Spinal cord (tissue), 10 donors: Measurements from ENCODE around the gene MTA3. TPM values are rescaled to one million over a fixed set of nuclear protein-coding genes. Genes with fewer than 3 reads are reported as not detected.
"Not testable (repeated sequence)": the region's sequence is repeated elsewhere in the genome, so short reads cannot be mapped to it uniquely, and the experiment has no call there.

Experiments
- DNase-seq, 6 donors: peaks; one replicate each; pipeline versions ENCODE4 v3.0.0 to v3.0.0-alpha.2; 2013 to 2015; ENCODE audit warnings: low spot score in 6 of 6, low read depth in 4 of 6
- H3K27ac ChIP-seq: one replicate; pipeline ENCODE4 v1.5.1; 2013; ENCODE audit warnings: low read depth, low read length, control low read depth
- H3K27me3 ChIP-seq: one replicate; pipeline ENCODE4 v1.6.1; 2013; ENCODE audit warnings: low read length; ENCODE audit not compliant: control insufficient read depth, insufficient read depth
- H3K36me3 ChIP-seq: one replicate; pipeline ENCODE4 v1.6.1; 2013; ENCODE audit warnings: low read length; ENCODE audit not compliant: control insufficient read depth, insufficient read depth
- H3K4me1 ChIP-seq: one replicate; pipeline ENCODE4 v1.6.1; 2013; ENCODE audit warnings: low read length; ENCODE audit not compliant: control insufficient read depth, insufficient read depth
- H3K4me3 ChIP-seq: one replicate; pipeline ENCODE4 v1.5.1; 2013; ENCODE audit warnings: low read depth, low read length, control low read depth
- H3K9me3 ChIP-seq: one replicate; pipeline ENCODE4 v1.6.1; 2013; ENCODE audit warnings: low read length; ENCODE audit not compliant: control insufficient read depth, insufficient read depth
- WGBS: methylation state at CpG from one replicate; pipeline ENCODE4 v1.1.5; 2013; ENCODE audit warnings: missing lambda C conversion rate; ENCODE audit not compliant: insufficient coverage; 5-methylcytosine and 5-hydroxymethylcytosine counted together
- polyA plus RNA-seq, 2 donors: library from polyadenylated mRNA; unstranded; fragments of 120-200 nt; gene quantifications; one replicate each; pipeline ENCODE4 v1.2.1, GENCODE V29; 2013; ENCODE audit not compliant: insufficient read length in 2 of 2
- total RNA-seq, 2 donors: library from RNA; depleted of rRNA in 1 of 2; stranded (reverse); fragments of 120-200 nt in 1 of 2; fragments of >200 nt in 1 of 2; gene quantifications; one replicate each; pipeline versions ENCODE4 v1.2.3 to v1.2.4, GENCODE V29; 2013 to 2014
- donor health status: healthy.

MTA3 gene
- total and polyA plus RNA-seq, 4 donors = 42.1 to 54.8 (median 52.7) TPM

DNA sequence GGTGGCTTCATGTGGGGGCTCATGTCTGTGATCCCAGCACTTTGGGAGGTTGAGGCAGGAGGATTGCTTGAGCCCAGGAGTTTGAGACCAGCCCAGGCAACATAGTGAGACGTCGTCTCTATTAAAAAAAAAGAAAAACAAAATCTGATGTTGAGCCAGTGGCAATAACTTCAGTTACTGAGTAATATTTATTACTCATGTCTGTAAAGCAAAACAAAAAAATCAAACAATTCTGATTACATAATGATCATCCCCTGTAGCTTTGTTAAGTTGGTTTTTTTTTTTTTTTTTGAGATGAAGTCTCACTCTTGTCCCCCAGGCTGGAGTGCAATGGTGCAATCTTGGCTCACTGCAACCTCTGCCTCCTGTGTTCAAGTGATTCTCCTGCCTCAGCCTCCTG is 73.9 kb downstream of the MTA3 start:
- not testable (repeated sequence) for H3K27me3 ChIP-seq, H3K4me3 ChIP-seq, H3K4me1 ChIP-seq, DNase-seq, H3K9me3 ChIP-seq, H3K27ac ChIP-seq, H3K36me3 ChIP-seq
- WGBS = no CpG with 5 or more reads among the region's 2 CpGs

DNA sequence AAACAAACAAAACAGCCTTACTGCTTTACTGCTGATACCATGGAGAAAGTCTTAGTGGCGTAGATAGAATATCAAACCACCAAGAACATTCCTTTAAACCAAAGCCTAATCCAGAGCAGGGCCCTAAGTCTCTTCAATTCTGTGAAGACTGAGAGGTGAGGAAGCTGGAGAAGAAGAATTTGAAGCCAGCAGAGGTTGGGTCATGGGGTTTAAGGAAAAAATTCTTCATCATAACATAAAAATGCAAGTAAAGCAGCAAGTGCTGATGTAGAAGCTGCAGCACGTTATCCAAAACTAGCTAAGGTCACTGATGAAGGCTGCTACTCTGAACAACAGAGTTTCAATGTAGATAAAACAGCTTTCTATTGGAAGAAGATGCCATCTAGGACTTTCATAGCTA is 77.1 kb downstream of the MTA3 start:
- Histone ChIP-seq H3K27me3 (no peaks in the 10 kb centered on the region), H3K36me3 (peaks cover 10% of the 10 kb centered on the region), H3K4me3 (no peak overlapping the region), H3K9me3 (no peaks in the 10 kb centered on the region), H3K27ac (no peak overlapping the region), H3K4me1 (no peaks in the 10 kb centered on the region)
- WGBS = no CpG with 5 or more reads among the region's 2 CpGs
- DNase-seq = no peak

DNA sequence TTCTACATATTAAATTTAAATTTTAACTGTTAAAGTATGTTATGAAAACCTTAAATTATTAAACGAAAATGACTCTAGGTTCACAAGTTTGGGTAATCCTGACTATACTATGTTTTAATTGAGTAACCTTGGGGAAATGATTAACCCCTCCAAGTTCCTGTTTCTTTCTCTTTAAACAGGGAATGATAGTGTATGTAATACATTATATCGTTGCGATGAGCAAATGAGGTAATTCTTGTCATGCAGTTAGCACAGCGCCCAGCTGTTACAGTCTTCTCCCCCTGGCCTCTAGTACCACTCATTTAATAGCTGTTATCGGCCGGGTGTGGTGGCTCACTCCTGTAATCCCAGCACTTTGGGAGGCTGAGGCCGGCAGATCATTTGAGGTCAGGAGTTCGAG is 80.4 kb downstream of the MTA3 start:
- WGBS = 88% methylated on average over 4 of the region's 8 CpGs
- no peak overlapping the region for H3K4me3 ChIP-seq
- no peaks in the 10 kb centered on the region for H3K27me3 ChIP-seq
- no peaks in the 10 kb centered on the region for H3K4me1 ChIP-seq
- no peak overlapping the region for H3K27ac ChIP-seq
- no peaks in the 10 kb centered on the region for H3K9me3 ChIP-seq
- peaks cover 6% of the 10 kb centered on the region for H3K36me3 ChIP-seq
- DNase-seq = no peak

DNA sequence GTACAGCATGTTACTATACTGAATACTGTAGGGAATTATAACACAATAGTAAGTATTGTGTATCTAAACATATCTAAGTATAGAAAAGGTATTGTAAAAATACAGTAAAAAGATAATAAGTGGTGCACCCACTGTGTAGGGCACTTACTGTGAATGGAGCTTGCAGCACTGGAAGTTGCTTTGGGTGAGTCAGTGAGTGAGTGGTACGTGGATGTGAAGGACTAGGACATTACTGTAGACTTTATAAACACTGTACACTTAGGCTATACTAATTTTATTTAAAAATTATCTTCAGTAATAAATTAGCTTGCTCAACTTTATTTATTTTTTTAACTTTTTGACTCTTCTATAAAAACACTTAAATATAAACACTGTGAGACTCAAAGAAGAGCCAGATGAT is 82.6 kb downstream of the MTA3 start:
- Histone ChIP-seq H3K36me3 (peaks cover 6% of the 10 kb centered on the region), H3K27me3 (no peaks in the 10 kb centered on the region), H3K4me3 (no peak overlapping the region), H3K4me1 (no peaks in the 10 kb centered on the region), H3K27ac (no peak overlapping the region), H3K9me3 (no peaks in the 10 kb centered on the region)
- no CpG with 5 or more reads among the region's 1 CpG for WGBS
- no peak for DNase-seq

DNA sequence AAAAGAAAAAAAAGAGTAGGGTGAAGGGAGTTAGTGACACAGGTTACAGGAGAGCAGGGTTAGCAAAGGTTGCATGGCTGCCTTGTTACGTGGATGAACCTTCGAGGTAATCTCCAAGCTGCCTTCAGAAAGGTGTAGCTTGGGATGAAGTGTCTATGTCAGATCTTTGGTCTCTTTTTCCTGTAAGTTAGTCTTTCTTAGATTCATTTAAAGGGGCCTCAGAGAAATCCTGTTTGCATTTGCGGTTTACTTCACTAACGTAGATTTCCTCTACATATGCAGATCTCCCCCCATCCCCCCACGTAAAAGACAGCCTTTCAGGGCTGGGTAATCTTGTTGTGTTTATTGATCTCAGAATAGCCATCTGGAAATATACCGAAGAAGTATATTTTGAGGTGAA is 83.7 kb downstream of the MTA3 start:
- H3K27me3 ChIP-seq = no peaks in the 10 kb centered on the region
- no peaks in the 10 kb centered on the region for H3K9me3 ChIP-seq
- H3K36me3 ChIP-seq = peaks cover 6% of the 10 kb centered on the region
- no peak for DNase-seq
- H3K4me1 ChIP-seq = no peaks in the 10 kb centered on the region
- H3K4me3 ChIP-seq = no peak overlapping the region
- WGBS = 100% methylated on average over 1 of the region's 6 CpGs
- H3K27ac ChIP-seq = no peak overlapping the region

DNA sequence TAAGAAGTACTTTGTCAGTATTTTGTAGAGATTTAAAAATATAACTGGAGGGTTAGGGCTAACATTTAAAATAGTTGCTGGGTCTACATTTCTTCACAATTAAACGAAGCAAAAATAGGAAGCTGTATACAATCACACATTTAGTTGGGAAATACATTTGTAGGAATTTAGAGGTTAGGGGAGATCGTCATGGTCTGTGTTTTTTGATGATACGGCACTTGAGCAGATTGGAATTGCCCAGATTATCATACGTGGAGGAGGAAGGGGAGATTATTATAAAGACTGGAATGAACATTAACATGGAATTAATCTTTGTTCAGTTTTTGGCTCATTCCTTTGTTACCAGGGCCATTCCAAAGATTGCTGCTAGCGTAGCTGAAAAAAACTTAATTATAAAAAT is 84.6 kb downstream of the MTA3 start:
- no peaks in the 10 kb centered on the region for H3K4me1 ChIP-seq
- no peak for DNase-seq
- H3K9me3 ChIP-seq = no peaks in the 10 kb centered on the region
- no peaks in the 10 kb centered on the region for H3K27me3 ChIP-seq
- no peak overlapping the region for H3K27ac ChIP-seq
- no peak overlapping the region for H3K4me3 ChIP-seq
- H3K36me3 ChIP-seq = peaks cover 2% of the 10 kb centered on the region
- WGBS = no CpG with 5 or more reads among the region's 5 CpGs

DNA sequence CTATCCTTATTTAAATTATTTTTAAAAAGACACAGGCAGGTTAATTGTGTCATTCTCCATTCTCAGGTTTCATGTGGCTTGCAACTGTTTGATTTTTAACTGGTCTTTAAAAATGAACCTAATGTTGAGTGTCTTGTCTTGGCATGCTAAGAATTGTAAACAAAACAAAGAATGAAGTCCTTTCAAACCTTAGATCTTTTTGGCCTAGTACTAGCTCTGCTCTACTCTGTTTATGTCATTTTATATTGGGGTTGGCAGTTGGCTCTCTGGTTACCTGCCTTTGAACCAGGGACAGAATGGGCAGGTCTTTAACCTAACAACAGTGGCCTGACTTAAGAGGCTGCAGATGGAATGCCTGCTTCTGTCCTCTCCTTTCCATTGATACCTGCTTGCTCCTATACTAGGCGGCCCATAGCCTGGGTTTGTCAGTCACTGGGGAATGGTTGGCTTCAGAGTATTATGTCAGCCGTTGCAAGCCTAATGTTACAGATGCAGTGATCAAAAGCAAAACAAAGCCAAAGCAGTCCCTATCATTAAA is 85.5 kb downstream of the MTA3 start:
- Histone ChIP-seq H3K36me3 (peaks cover 2% of the 10 kb centered on the region), H3K4me3 (no peak overlapping the region), H3K27me3 (no peaks in the 10 kb centered on the region), H3K9me3 (no peaks in the 10 kb centered on the region), H3K4me1 (no peaks in the 10 kb centered on the region), H3K27ac (no peak overlapping the region)
- WGBS = no CpG with 5 or more reads among the region's 2 CpGs
- no peak for DNase-seq

DNA sequence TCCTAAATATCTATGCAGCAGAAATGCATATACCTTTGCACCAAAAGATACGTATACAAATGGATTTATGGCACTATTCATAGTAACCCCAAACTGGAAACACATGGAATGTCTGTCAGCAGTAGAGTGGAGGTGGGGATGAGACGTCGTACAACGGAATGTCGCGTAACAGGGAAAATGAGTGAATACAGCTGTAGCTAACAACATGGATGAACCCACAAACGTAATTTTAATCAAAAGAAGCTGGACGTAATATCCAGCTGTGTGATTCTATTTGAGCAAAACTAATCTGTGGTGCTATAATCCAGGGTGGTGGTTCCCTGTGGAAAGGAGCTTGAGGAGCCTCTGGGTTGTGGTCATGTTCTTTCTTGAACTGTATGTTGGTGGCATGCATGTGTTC is 89.9 kb downstream of the MTA3 start:
- Histone ChIP-seq H3K36me3 (peaks cover 2% of the 10 kb centered on the region), H3K27me3 (no peaks in the 10 kb centered on the region), H3K4me3 (no peak overlapping the region), H3K27ac (no peak overlapping the region), H3K9me3 (no peaks in the 10 kb centered on the region), H3K4me1 (no peaks in the 10 kb centered on the region)
- 86% methylated on average over 7 of the region's 8 CpGs for WGBS
- DNase-seq = no peak

DNA sequence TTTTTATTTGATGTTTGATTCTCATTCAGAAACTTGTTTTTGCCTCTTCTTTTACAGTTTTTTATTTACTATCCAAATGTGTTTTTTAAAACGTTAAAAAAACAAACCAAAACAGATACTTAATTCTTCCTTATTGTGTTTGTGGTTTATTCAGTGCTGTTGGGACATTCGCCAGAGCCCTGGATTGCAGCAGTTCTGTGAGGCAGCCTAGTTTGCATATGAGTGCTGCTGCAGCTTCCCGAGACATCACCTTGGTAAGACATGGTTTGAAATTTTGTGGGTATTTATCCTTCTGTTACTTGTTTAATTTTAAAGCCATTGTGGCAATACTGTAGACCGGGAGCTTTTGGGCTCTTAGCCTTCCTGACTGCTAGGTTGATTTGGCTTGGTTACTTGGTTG is 91.2 kb downstream of the MTA3 start:
- Histone ChIP-seq H3K9me3 (no peaks in the 10 kb centered on the region), H3K4me3 (no peak overlapping the region), H3K4me1 (no peaks in the 10 kb centered on the region), H3K27me3 (no peaks in the 10 kb centered on the region), H3K27ac (no peak overlapping the region), H3K36me3 (peaks cover 2% of the 10 kb centered on the region)
- 24% methylated on average over 2 of the region's 4 CpGs for WGBS
- peak in 4 of 6 donors; percentile 12 to 51 (median 28) for DNase-seq

DNA sequence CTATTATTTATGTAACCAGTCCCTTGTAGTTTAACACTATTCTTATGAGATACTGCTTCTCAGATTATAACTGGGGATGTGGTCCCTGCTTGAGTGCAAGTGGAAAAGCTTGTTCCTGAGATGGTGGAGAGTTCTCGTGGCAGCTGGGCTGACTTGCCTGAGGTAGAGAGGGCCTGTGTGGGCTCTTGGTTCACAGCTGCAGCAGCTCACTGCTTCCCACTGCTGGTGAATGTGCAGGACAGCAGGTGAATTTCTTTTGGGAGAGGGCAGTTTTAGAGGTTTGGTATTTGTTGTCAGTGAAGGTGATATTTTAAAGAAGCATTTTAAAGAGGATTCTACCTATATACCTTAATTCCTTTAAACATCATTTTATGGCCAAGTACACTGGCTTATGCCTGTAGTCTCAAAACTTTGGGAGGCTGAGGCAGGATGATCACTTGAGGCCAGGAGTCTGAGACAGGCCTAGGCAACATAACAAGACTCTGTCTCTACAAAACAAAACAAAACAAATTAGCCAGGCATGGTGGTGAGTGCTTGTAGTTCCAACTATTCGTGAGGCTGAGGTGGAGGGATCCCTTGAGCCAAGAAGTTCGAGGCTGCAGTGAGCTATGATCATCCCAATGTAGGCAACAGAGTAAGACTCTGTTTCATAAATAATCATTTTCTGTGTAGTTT is 94.8 kb downstream of the MTA3 start:
- peak; percentile 40 to 93 (median 64) for DNase-seq
- Histone ChIP-seq H3K36me3 (no peaks in the 10 kb centered on the region), H3K4me1 (peaks cover 3% of the 10 kb centered on the region), H3K27ac (no peak overlapping the region), H3K9me3 (no peaks in the 10 kb centered on the region), H3K4me3 (no peak overlapping the region), H3K27me3 (no peaks in the 10 kb centered on the region)
- 0% methylated on average over 1 of the region's 3 CpGs for WGBS
